Measurements from ENCODE around the gene TAGLN3.
A peak's percentile ranks its signal among the peaks of the same experiment; 100 is the strongest.
"Not testable (repeated sequence)": the region's sequence is repeated elsewhere in the genome, so short reads cannot be mapped to it uniquely, and the experiment has no call there.

TAGLN3 gene

GRCh38 chr3:112009670-112010069, 10.9 kb downstream of the TAGLN3 start:
- no peak for DNase-seq

- no peak for DNase-seq
Observed at GRCh38 chr3:112010636-112011035, 11.9 kb downstream of the TAGLN3 start.

GRCh38 chr3:112011376-112011940, 12.7 kb downstream of the TAGLN3 start:
- no peak for DNase-seq

- DNase-seq: no peak
Observed at GRCh38 chr3:112012205-112012992, 13.7 kb downstream of the TAGLN3 start.

- DNase-seq: peak; percentile 63
Observed at GRCh38 chr3:112013058-112013783, 14.5 kb downstream of the TAGLN3 start.

- no peak for DNase-seq
Observed at GRCh38 chr3:112013784-112014143, 15.0 kb downstream of the TAGLN3 start.

- DNase-seq: no peak
Observed at GRCh38 chr3:112017091-112017490, 18.4 kb downstream of the TAGLN3 start.

GRCh38 chr3:112018712-112019111, 20.0 kb downstream of the TAGLN3 start:
- DNase-seq: no peak

GRCh38 chr3:112019716-112020115, 21.0 kb downstream of the TAGLN3 start:
- no peak for DNase-seq

- DNase-seq: no peak
Observed at GRCh38 chr3:112020674-112021085, 22.0 kb downstream of the TAGLN3 start.

GRCh38 chr3:112027142-112027541, 28.4 kb downstream of the TAGLN3 start:
- DNase-seq: no peak

GRCh38 chr3:112027826-112028225, 29.1 kb downstream of the TAGLN3 start:
- no peak for DNase-seq

- DNase-seq: no peak
Observed at GRCh38 chr3:112030901-112031300, 32.2 kb downstream of the TAGLN3 start.

GRCh38 chr3:112032098-112032731, 33.5 kb downstream of the TAGLN3 start:
- no peak for DNase-seq

GRCh38 chr3:112034436-112034835, 35.7 kb downstream of the TAGLN3 start, which contains the start of gene TMPRSS7:
Gene TMPRSS7 (plus strand): TSS chr3:112034736. CDS start chr3:112034846, 110 bp downstream.
- no peak for DNase-seq

- no peak for DNase-seq
Observed at GRCh38 chr3:112035241-112035640, 36.5 kb downstream of the TAGLN3 start.

- not testable (repeated sequence) for DNase-seq
Observed at GRCh38 chr3:112037194-112037593, 38.5 kb downstream of the TAGLN3 start.

GRCh38 chr3:112038863-112039262, 40.1 kb downstream of the TAGLN3 start:
- DNase-seq: no peak

GRCh38 chr3:112041321-112041720, 42.6 kb downstream of the TAGLN3 start:
- DNase-seq: no peak

GRCh38 chr3:112042842-112043280, 44.1 kb downstream of the TAGLN3 start:
- DNase-seq: no peak

GRCh38 chr3:112043621-112044201, 45.0 kb downstream of the TAGLN3 start:
- DNase-seq: peak; percentile 42

- DNase-seq: no peak
Observed at GRCh38 chr3:112046599-112046998, 47.9 kb downstream of the TAGLN3 start.

Measured in right kidney (tissue), 1 donor.